ENCODE measurements around the gene GATA6. TPM values are rescaled to one million over a fixed set of nuclear protein-coding genes. Genes with fewer than 3 reads are reported as not detected.
"Not testable (repeated sequence)": the region's sequence is repeated elsewhere in the genome, so short reads cannot be mapped to it uniquely, and the experiment has no call there.

Gene GATA6
- total RNA-seq, 1 donor from 2014 or later = 94.2 TPM

- no peak for DNase-seq (ENCODE audit: low spot score)
Observed at GRCh38 chr18:22180722-22181121, 11.3 kb downstream of the GATA6 start.

GRCh38 chr18:22182884-22183697 lies 13.7 kb downstream of the GATA6 start:
- no peak for DNase-seq (ENCODE audit: low spot score)

- no peak for DNase-seq (ENCODE audit: low spot score)
Observed at GRCh38 chr18:22183698-22184170, 14.3 kb downstream of the GATA6 start.

- not testable (repeated sequence) for DNase-seq (ENCODE audit: low spot score)
Observed at GRCh38 chr18:22184573-22184972, 15.2 kb downstream of the GATA6 start.

GRCh38 chr18:22185273-22185672 lies 15.9 kb downstream of the GATA6 start:
- DNase-seq (ENCODE audit: low spot score) = no peak

- no peak for DNase-seq (ENCODE audit: low spot score)
Observed at GRCh38 chr18:22185771-22186386, 16.5 kb downstream of the GATA6 start.

- DNase-seq (ENCODE audit: low spot score) = no peak
Observed at GRCh38 chr18:22186484-22186971, 17.1 kb downstream of the GATA6 start.

- DNase-seq (ENCODE audit: low spot score) = no peak
Observed at GRCh38 chr18:22188559-22189267, 19.3 kb downstream of the GATA6 start.

- DNase-seq (ENCODE audit: low spot score) = no peak
Observed at GRCh38 chr18:22189449-22190166, 20.2 kb downstream of the GATA6 start.

GRCh38 chr18:22191346-22191695 lies 21.9 kb downstream of the GATA6 start:
- DNase-seq (ENCODE audit: low spot score) = no peak

GRCh38 chr18:22191923-22192322 lies 22.5 kb downstream of the GATA6 start:
- no peak for DNase-seq (ENCODE audit: low spot score)

GRCh38 chr18:22193466-22193865 lies 24.1 kb downstream of the GATA6 start:
- peak; percentile 66 for DNase-seq (ENCODE audit: low spot score)

- DNase-seq (ENCODE audit: low spot score) = peak; percentile 88
Observed at GRCh38 chr18:22194151-22194598, 24.8 kb downstream of the GATA6 start.

GRCh38 chr18:22195052-22195451 lies 25.7 kb downstream of the GATA6 start:
- DNase-seq (ENCODE audit: low spot score) = no peak

- not testable (repeated sequence) for DNase-seq (ENCODE audit: low spot score)
Observed at GRCh38 chr18:22196943-22197342, 27.6 kb downstream of the GATA6 start.

GRCh38 chr18:22197668-22198067 lies 28.3 kb downstream of the GATA6 start:
- DNase-seq (ENCODE audit: low spot score) = no peak

GRCh38 chr18:22198163-22198562 lies 28.8 kb downstream of the GATA6 start:
- DNase-seq (ENCODE audit: low spot score) = no peak

GRCh38 chr18:22199005-22199404 lies 29.6 kb downstream of the GATA6 start:
- no peak for DNase-seq (ENCODE audit: low spot score)

- no peak for DNase-seq (ENCODE audit: low spot score)
Observed at GRCh38 chr18:22200611-22201225, 31.3 kb downstream of the GATA6 start.

- no peak for DNase-seq (ENCODE audit: low spot score)
Observed at GRCh38 chr18:22203035-22203434, 33.6 kb downstream of the GATA6 start.

- no peak for DNase-seq (ENCODE audit: low spot score)
Observed at GRCh38 chr18:22203536-22204213, 34.3 kb downstream of the GATA6 start.

Data from mucosa of gallbladder (tissue), 1 donor.